Neural crest cell (in vitro differentiated cells): Measurements from ENCODE around the gene ASPSCR1. TPM values are rescaled to one million over a fixed set of nuclear protein-coding genes. Genes with fewer than 3 reads are reported as not detected.
A peak's percentile ranks its signal among the peaks of the same experiment; 100 is the strongest.

Source experiments
- DNase-seq: peaks from one replicate; pipeline ENCODE4 v3.0.0; 2021; ENCODE audit warnings: low read depth, mixed read lengths, low spot score
- H3K27ac Mint-ChIP-seq: one replicate; pipeline ENCODE4 v1.8.0; 2021; ENCODE audit warnings: mild to moderate bottlenecking, mixed read lengths; ENCODE audit not compliant: unreplicated experiment
- H3K27me3 Mint-ChIP-seq: 2 replicates; pipeline ENCODE4 v1.8.0; 2021; ENCODE audit warnings: low read depth, mild to moderate bottlenecking, mixed read lengths
- H3K36me3 Mint-ChIP-seq: 2 replicates; pipeline ENCODE4 v1.8.0; 2021; ENCODE audit warnings: low read depth, mild to moderate bottlenecking, mixed read lengths
- H3K4me1 Mint-ChIP-seq: 2 replicates; pipeline ENCODE4 v1.8.0; 2021; ENCODE audit warnings: mixed read lengths
- H3K4me3 Mint-ChIP-seq: one replicate; pipeline ENCODE4 v1.8.0; 2021; ENCODE audit warnings: mild to moderate bottlenecking, mixed read lengths
- H3K9me3 Mint-ChIP-seq: 2 replicates; pipeline ENCODE4 v1.8.0; 2021; ENCODE audit warnings: mixed read lengths
- total RNA-seq: library from RNA; stranded (reverse); gene quantifications from 2 replicates; pipeline ENCODE4 v1.2.1, GENCODE V29; 2021
- TF ChIP-seq, protein P1 (sequence below): fragments of 200-600 bp; sonication (generic); conservative IDR thresholded peaks from 2 replicates; pipeline ENCODE4 v1.5.0; 2021; ENCODE audit warnings: antibody characterized with exemption, mild to moderate bottlenecking

The ASPSCR1 gene
- total RNA-seq, 1 donor from 2014 or later: 51.9 TPM

DNA sequence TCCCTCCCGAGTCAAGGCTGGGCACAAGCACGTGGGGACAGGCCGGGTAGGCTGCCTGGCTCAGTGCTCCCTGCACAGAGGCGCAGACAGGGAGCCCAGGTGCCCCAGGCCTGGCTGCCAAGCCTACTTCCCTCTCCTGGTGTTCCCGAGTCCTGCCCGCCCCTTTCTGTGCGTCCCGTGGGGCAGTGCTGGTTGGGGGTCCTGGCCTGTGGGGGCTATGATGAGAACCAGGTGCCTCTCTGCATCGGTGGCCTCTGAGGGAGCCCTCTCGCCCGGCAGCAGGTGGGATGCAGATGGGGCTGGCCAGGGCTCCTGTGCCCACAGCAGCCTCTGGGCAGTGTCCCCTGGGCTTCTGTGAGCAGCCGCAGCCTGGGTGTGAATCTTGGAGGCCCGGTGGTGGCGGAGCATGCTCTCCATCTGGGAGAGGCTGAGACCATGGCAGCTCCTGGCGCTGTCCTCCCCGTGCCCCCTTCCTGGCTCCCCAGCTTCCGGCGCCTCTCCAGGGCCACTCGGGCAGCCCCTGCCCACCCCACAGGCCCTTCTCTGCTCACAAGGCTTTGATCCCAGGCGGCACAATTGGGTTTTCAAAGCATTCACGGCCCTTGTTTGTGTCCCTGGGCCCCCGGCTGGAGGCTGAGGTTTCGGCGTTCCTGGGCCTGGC lies 38.0 kb downstream of the ASPSCR1 start:
- H3K27ac Mint-ChIP-seq: no peak overlapping the region
- no peaks in the 10 kb centered on the region for H3K9me3 Mint-ChIP-seq
- DNase-seq: no peak
- H3K36me3 Mint-ChIP-seq: no peaks in the 10 kb centered on the region
- H3K4me3 Mint-ChIP-seq: peak overlapping the region; percentile 41
- TF ChIP-seq, protein P1, sequence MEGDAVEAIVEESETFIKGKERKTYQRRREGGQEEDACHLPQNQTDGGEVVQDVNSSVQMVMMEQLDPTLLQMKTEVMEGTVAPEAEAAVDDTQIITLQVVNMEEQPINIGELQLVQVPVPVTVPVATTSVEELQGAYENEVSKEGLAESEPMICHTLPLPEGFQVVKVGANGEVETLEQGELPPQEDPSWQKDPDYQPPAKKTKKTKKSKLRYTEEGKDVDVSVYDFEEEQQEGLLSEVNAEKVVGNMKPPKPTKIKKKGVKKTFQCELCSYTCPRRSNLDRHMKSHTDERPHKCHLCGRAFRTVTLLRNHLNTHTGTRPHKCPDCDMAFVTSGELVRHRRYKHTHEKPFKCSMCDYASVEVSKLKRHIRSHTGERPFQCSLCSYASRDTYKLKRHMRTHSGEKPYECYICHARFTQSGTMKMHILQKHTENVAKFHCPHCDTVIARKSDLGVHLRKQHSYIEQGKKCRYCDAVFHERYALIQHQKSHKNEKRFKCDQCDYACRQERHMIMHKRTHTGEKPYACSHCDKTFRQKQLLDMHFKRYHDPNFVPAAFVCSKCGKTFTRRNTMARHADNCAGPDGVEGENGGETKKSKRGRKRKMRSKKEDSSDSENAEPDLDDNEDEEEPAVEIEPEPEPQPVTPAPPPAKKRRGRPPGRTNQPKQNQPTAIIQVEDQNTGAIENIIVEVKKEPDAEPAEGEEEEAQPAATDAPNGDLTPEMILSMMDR: no peak
- H3K27me3 Mint-ChIP-seq: peaks cover 3% of the 10 kb centered on the region
- H3K4me1 Mint-ChIP-seq: peaks cover 7% of the 10 kb centered on the region

DNA sequence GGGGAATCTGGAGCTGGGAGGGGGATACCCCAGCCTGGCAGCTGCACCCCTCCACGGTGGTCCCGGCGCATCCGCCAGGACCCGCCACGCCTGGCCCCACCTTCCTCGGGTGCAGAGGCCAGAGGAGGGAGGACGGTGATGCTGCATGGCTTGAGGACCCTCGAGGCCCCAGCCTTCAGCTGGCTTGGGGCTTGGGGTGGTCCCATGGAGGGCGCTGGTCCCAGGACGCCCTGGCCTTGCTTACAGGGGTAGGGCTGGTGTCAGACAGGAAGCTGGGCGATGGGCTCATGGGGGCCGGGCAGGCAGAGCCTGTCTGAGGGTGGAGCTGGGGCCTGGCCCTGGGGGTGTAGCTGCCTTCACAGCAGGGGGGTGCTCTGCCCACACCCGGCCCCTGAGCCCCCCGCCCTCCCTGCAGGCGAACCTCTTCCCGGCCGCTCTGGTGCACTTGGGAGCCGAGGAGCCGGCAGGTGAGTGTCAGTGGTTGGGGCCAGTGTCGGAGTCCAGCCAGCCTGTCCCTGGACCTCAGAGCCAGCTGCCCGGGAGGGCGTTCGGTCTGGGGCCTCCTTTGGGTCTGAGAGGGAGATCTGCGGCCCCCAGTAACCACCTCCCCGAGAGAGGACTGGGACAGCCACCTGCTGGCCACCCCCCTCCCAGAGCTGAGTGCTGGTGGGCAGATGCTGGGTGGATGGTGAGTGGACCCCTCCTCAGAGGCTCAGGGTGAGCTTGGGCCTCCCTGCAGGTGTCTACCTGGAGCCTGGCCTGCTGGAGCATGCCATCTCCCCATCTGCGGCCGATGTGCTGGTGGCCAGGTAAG lies 38.8 kb downstream of the ASPSCR1 start:
- Mint-ChIP-seq H3K4me1 (peaks cover 7% of the 10 kb centered on the region), H3K36me3 (no peaks in the 10 kb centered on the region), H3K27me3 (peaks cover 3% of the 10 kb centered on the region), H3K4me3 (no peak overlapping the region), H3K27ac (no peak overlapping the region), H3K9me3 (no peaks in the 10 kb centered on the region)
- DNase-seq: no peak
- TF ChIP-seq, protein P1: no peak

DNA sequence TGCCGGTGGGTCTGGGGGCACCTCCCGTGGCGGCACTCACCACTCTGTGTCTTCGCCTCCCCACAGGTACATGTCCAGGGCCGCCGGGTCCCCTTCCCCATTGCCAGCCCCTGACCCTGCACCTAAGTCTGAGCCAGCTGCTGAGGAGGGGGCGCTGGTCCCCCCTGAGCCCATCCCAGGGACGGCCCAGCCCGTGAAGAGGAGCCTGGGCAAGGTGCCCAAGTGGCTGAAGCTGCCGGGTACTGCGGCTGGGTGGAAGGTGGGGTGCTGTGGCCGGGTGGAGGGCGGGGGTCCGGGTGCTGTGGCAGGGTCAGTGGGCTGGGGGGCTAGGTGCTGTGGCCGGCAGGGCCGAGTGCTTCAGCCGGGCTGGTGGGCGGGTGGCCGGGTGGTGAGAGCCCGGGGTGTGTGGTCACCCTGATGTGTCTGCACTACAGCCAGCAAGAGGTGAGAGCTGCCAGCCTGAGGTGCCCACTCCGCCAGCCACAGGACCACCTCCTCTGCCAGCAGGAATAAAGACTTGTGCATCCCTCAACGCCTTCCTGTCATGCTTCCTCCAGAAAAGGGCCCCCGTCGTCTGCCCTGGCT lies 39.5 kb downstream of the ASPSCR1 start:
- Mint-ChIP-seq H3K27me3 (peaks cover 3% of the 10 kb centered on the region), H3K36me3 (no peaks in the 10 kb centered on the region), H3K4me3 (peak overlapping the region; percentile 66), H3K9me3 (no peaks in the 10 kb centered on the region), H3K4me1 (peaks cover 12% of the 10 kb centered on the region), H3K27ac (no peak overlapping the region)
- DNase-seq: no peak
- TF ChIP-seq, protein P1: no peak

DNA sequence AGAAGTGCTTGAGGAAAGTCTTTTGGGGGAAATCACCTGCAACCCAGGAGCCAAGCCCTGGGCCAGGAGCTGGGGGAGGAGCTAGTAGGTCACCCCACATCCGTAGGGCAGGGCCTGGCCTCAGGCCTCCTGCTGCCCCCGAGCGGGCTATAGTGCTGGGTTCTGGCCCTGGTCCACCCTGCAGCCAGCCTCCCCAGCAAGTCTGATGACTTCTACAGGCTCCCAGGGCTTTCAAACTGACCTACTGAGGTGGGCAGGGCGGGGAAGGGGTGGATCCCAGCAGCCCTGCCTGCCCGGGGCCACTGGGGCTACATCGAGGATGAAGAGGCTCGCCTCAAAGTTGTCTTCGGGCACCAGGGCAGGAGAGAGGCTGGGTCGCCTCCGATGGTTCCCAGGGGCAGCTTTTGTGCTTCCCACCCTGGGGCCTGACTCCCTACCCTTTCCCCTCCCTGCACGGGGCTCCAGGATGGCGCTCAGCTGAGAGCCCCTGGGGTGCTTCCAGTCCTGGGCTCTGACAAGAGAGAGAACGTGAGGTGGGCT lies 40.3 kb downstream of the ASPSCR1 start:
- TF ChIP-seq, protein P1: no peak
- no peaks in the 10 kb centered on the region for H3K36me3 Mint-ChIP-seq
- H3K27me3 Mint-ChIP-seq: peaks cover 3% of the 10 kb centered on the region
- H3K4me3 Mint-ChIP-seq: peak overlapping the region; percentile 66
- H3K27ac Mint-ChIP-seq: no peak overlapping the region
- H3K4me1 Mint-ChIP-seq: peaks cover 11% of the 10 kb centered on the region
- H3K9me3 Mint-ChIP-seq: no peaks in the 10 kb centered on the region
- DNase-seq: no peak

DNA sequence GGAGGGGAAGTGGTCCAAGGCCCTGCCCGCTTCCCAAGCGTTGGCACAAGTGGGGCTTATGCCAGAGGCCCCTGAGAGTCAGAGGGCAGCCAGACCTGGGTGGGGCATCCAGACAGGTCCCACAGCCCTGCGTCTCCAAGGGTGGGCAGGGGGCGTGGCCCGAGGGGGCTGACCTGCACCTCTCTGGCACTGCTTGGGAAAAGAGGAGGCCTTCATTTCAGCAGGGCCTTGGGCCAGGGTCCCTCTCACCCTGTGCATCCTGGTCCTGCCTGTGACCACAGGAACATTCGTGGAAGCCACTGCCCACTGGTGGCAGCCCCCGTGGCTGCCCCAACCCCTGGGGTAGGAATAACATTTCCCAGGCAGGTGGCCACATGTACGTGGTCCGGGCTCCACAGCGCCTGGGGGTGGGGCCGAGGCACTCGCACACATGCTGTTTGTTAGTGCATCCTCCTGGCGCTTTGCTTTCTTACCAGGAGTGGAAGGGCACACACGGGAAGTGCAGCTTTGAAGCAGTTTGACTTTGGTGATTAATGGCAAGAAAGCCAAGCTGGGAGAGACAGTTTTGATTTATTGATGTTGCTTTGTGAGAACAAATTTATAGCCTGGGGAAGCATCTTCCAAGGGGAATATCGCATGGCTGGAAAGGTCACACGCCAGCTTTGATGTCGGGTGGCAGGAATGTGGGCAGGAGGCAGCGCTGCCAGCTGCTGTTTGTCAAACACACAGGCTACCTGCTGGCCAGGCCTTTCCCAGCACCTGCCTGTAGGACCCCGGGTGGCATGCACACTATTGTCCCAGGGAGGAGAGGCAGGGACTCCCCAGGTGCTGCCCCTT lies 40.9 kb downstream of the ASPSCR1 start:
- H3K4me3 Mint-ChIP-seq: peak overlapping the region; percentile 74
- H3K9me3 Mint-ChIP-seq: no peaks in the 10 kb centered on the region

More for the DNA sequence above, 40.9 kb downstream of the ASPSCR1 start:
- TF ChIP-seq, protein P1: no peak
- Mint-ChIP-seq H3K4me1 (peaks cover 8% of the 10 kb centered on the region), H3K27me3 (peaks cover 6% of the 10 kb centered on the region), H3K27ac (peak overlapping the region; percentile 19), H3K36me3 (no peaks in the 10 kb centered on the region)
- DNase-seq: no peak
